NCI-H1048 (cell line): ENCODE results near the gene LPXN.

ENCODE experiments used
- DNase-seq: peaks from one replicate; lab custom pipeline; 2025; lab: John Stamatoyannopoulos, UW

Gene LPXN

DNA sequence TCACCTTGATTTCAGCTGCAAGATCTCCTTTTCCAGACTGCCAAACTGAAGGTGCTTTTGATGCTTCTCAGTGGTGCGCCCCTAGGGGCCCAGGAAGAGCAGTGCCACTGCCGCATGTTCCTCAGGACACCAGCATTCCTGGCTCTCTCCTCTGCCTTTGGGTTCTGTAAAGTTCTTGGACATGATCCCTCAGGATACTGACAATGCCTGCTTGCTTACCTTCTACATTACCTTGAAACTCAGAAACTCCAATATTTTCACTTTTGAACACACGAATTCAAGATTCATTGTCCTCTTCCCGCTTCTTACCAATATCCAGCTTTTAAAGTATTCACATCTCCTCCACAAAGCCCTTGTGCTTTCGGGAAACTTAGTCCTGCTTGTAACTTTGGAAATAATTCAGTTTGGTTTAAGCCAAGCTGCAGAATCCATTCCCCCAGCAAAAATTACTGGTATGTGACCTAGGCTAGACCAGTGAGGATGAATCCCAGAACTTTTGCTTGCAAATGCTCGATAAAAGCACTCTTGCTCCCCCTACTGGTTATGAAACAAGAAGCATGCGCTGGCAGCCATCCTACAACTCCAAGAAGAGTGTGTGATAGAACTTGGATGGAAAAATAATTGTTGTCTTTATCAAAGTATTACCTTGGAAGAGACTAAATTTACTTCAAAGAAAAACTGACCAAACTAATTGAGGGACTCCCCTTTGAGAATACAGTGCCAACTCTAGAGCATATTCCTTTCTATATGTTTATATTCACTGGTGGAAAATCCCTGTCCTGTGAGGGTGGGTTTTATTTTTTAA is 51.2 kb downstream of the LPXN start:
- DNase-seq: peak; percentile 74

DNA sequence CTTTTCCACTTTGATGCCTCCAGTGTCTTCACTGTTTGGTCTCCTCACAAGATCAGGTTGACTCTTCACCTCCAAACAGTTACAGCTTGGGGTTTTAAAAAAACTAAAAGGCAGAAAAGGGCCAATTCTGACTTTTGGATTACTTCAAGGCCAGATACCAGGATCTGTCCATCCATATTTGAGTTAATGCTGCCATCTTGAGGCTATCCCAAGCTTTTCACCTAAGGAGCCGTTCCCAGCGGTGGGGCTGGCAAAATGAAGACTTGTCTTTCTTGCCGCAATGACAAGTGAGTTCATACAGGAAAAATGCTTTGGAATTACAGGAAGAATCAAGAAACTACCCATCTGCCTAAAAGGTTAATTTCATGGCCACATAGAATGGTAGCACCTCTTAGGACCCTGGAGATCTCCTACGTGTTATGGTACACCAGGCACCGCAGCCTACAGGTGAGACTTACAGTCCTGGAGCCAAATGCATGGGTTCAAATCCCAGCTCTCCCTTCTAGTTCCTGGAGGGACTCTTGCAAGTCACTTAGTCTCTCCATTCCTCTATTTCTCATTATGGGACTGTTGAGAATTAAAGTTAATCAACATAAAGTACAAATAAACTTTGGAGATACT is 61.8 kb downstream of the LPXN start:
- peak; percentile 20 for DNase-seq

DNA sequence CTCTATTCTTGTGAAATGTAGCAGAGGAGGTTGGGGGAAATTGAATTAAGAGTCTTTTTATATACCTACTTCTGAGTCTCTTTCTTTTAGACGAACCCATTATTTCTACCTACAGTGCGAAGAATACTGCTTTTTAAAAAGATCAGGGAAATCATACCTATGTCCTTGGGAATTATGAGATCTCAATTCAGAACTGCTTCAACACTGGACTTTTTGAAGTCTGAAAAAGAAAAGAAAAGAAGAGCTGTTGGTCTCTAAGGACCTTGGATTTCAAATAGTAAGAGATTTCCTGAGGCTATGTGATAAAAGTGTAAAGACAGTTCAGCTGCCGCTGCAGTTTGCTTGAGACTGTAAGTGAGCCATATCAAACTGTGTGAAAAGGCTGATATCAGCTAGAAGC is 64.0 kb downstream of the LPXN start:
- no peak for DNase-seq

DNA sequence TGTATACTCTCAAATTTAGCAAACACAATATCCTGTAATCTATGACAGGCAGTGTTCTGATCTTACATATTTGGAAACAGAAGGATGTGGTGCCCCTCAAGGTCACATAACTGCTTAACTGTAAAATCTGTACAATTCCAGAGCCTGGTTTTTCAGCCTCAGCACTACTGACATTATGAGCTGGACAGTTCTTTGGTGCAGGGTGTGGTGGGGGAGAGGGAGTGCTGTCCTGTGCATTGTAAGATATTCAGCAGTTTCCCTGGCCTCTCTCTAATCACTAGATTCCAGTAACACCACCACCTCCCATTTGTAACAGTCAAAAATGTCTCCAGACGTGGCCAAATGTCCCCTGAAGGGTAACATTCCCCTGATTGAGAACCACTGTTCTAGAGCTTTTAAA is 65.9 kb downstream of the LPXN start:
- no peak for DNase-seq

DNA sequence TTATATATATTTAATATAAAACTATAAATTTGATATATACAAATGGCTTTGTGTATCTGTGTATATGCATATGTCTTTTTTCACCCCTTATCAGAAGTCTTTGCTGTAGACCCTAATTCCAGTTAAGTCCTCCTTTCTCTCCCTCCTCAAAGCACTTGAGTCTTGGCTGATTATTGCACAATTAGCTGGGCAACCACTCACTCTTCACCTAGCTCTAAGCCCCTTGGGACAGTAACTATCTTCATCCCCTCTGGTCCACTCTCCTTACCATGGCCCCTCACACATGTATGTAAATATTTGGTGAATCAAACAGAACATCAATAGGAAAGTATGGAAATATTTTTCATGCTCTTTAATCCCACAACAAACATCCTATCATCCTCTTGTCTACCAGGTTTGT is 66.8 kb downstream of the LPXN start:
- DNase-seq: no peak

DNA sequence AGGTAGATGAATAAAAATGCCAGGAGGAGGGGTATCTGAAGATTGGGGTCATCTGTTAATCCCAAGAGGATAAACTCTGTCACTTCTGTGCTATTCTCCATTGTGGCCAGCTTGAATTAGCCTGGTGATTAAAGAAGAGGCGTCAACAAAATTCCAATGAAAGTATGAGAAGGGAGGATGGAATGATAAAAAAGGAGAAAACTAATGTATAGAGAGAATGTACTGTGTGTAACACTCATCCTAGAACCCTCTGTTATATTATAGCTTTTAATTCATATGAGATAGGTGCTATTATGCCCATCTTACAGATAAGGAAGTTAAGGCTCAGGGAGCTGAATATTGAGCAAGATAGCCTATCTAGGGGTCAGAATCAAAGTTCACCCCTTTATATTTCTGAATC is 67.7 kb downstream of the LPXN start, which contains the start of gene OR5B21:
Gene OR5B21, minus strand, starts transcription at position 101 of the 400 bp plus-strand sequence. Its CDS starts 0 bp downstream, at position 101.
- DNase-seq: no peak

DNA sequence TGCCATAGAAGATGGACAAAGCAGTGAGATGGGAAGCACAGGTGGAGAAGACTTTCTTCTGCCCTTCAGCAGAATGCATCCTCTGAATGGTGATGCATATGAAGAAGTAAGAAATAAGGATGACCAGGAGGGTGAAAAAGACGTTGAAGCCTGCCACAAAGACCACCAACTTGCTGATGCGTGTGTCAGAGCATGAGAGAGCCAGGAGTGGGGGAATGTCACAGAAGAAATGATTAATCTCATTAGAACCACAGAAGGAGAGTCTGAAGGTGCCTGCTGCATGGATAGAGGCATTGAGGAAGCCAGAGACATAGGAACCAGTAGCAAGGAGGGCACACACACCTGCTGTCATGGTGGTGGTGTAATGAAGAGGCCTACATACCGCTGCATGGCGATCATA is 68.3 kb downstream of the LPXN start:
- DNase-seq: no peak

DNA sequence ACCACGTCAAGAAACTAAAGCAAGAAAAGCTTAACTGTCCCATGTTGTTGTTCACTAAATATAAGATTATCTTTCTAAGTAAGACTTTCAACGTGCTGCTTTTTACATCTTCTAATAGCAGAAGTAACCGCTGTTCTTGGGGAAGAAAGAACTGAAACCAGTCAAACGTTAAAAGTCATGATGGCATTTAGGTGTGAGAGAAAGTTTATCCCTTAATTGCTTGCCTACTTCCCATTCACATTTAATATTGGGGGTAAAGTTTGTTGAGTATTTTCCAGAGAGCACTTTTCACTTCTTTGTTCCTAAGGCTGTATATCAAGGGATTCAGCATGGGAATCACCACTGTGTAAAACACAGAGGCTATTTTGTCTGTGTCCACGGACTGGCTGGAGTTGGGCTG is 68.7 kb downstream of the LPXN start:
- no peak for DNase-seq

DNA sequence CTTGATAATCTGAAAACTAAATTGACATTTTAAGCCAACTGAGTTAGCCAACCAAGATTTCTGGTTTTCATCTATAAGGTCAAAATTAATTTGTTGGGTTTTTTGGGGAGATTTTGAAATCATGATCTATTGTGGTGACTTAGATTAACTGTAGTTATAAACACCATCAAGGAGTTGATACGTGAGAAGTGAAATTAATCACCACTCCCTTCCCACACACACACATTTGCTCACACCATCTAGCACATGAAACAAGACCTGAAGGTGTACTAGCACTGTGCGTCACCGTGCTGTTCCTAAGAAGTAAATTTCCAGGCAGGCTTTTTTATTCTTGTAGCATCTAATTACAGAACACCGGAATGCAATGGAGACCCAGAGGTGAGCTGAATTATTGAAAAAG is 69.8 kb downstream of the LPXN start:
- DNase-seq: no peak

DNA sequence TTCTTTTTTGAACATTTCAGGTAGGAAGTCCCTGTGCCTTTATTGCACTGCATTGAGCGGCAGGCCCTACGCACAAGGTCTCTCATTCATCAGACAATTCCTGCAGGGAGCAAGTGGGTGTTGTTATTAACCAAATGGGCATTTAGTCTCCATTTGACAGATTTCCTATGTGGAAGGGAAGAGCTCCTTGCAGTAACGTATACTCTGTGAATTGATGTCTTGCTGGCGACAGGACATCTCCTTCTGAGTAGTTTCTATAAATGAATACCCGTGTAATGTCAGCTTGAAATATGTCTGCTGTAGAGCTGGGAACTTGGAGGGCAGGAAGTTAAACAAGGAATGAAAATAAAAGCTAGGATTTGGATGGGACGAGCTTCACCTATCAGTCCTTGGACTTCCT is 71.4 kb downstream of the LPXN start:
- DNase-seq: no peak

DNA sequence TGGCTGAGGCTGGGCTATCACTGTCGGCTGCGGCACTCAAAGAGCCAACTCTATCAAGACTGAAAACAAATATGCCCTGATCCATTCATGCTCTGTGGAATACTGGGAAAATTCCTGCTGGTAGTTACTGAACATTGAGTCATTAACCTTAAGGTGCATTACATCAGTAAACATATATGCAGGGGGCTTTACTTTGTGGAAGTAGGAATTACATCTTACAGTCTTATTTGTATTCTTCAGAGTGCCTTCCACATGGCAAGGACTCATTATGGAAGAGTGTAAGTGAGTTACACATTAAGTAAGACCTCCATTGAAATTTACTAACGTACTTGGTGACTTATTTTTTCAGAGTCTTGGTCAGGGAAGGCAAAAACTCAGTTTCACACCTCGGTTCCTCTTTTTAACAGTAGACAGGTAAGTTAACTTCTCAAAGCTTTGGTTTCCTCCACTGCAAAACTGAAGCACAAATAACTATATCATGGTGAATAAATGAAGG is 72.2 kb downstream of the LPXN start:
- DNase-seq: no peak

DNA sequence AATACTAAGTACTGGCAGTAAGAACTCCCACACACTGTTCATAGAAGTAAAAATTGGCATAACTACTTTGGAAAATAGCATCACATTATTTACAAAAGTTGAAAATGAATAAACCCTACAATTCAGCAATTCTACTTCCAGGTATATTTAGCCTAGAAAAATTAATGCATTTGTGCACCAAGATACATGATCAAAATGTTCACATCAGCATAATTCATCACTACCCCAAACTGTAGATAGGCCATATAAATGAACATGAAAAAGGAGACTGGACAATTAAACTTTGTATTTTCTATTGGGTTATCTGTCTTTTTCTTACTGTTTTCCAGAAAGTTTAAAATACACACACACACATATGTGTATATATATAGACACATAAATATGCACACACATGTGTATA is 73.7 kb downstream of the LPXN start:
- DNase-seq: no peak

DNA sequence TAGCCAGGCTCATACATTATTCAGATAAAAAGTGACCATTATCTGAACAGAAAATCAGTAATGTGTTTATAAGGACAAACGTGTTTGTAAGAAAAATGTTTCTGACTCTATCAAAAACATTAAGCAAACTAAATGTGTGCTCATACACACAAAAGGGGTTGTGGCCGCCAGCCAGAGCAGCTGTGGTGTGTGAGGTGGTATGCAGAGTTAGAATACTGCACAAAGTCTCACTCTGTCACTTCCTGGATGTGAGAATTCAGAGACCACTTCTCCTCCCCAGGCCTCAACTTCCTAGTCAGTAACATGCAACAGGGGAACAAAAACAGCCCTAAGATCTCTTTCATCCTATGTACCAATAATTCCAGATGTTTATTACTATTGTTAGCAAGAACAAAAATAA is 77.2 kb downstream of the LPXN start:
- DNase-seq: no peak

DNA sequence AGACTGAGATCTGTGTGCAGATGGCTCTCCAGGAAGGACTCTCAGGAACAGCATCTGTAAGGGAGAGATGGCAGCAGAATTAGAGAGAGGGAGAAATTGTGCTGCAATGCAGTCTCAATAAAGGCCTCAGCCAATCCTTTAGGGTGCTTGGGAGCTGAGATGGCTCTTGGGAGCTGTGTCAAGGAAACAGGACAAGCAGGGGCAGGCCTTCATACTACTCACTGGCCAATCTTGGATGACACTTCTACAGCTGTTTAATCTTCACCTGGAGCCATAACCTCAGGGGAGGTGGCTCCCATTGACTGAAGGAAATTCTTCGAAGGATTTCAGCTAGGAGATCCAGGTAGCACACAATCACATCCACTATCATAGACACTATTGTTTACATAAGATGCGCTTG is 77.7 kb downstream of the LPXN start:
- DNase-seq: no peak

DNA sequence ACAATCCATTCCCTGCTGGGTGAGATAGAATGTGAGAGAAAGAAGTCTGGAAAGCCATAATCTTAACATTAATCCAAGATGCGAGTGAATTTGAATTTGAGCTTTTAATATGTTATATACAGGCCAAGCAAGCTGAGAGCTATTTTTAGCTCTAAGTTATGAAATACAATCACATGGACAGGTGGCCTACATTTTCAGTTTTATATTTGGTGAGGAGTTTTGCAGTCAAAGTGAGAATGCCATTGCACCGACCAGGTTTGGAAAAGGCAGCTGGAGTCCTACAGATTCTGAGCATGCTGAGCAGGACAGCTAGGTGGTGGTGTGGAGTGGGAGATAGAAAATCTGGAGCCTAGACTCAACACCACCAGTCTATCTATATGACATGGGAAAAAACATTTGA is 79.8 kb downstream of the LPXN start:
- no peak for DNase-seq

DNA sequence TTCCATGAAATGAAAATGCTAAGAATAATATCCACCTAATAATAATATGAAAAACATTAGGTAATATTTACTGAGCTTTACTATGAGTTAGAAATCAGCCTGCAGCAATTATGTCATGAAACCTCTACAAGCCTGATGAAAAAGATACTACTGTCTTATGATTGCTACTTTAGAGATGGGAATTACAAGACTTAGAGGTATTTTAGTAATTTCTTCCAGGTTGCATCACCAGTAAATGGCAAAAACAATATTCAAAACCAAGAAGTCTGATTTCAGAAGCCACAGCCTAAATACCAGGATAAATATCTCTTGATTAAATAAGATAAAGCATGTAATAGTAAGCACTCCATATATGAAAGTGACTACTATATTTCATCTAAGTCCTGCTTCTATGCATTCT is 81.6 kb downstream of the LPXN start:
- no peak for DNase-seq

DNA sequence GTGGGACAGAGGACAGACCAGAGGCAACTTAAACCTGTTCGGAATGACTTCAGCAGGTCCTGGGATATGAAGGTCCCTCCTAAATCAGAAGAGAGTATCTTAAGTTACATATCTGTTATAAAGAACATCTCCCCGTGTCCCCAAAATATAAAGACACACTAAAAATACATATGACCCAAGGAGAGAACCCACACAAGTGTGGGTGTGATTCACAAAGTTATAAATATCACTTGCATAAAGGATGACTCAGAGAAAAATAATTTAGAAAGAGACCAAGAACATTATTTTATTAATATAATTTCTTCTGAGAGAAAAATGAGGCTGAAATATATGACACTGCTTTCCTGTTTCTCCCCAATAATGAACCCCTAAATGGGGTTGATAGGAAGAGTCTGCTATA is 82.0 kb downstream of the LPXN start:
- no peak for DNase-seq

DNA sequence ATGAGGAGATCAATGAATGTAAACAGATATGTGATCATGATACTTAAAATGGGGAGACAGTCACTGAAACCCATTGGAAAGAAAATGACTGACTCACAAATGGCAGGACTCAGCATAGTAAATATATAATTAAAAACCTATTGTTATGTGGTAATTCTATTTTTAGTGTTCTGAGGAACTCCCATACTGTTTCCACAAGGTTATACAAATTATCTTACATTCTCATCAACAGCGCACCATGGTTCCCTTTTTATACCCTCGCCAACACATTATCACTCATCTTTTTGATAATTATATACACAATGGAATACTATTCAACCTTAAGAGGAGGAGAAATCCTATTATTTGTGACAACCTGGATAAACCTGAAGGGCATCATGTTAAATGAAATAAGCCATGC is 84.8 kb downstream of the LPXN start:
- no peak for DNase-seq

DNA sequence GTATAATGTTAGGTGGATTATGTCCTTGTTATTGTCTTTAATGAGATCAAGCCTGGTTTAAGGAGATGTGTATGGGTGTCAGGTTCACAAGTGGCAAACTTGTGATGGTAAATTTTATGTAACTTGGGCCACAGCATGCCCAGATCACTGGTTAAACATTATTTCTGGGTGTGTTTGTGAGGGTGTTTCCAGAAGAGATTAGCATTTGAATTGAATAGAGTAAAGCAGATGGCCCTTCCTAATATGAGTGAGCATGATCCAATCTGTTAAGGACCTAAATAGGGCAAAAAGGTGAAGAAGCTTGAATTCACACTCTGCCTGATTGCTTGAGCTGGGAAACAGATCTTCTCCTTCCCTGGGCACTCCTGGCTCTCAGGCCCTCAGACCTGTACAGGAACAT is 88.5 kb downstream of the LPXN start:
- no peak for DNase-seq

DNA sequence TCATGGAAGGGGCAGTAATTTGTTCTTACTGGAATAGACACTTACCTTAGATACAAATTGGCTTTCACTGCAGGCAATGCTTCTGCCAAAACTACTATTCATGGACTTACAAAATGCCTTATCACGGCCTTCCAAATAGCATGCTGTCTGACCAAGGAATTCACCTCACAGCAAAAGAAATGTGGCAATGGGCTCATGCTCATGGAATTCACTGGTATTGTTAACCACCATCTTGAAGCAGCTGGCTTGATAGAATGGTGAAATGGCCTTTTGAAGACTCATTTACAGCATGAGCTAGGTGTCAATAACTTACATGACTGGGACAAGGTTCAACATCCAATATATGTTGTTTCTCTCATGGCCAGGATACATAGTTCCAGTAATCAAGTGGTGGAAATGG is 89.7 kb downstream of the LPXN start:
- DNase-seq: no peak
